ENCODE data around the gene PTPN14. TPM values are rescaled to one million over a fixed set of nuclear protein-coding genes. Genes with fewer than 3 reads are reported as not detected.
A peak's percentile ranks its signal among the peaks of the same experiment; 100 is the strongest.

The PTPN14 gene
- total RNA-seq, 1 donor from 2014 or later = 25.6 TPM

- no peak for DNase-seq
- intact Hi-C loops (cut with micrococcal nuclease) = no loop called here
- ATAC-seq = no peak
These were observed 158.3 kb downstream of the PTPN14 start for GRCh38 chr1:214393086-214393485.

- ATAC-seq (no peak), DNase-seq (no peak)
- intact Hi-C loops (cut with micrococcal nuclease) = no loop called here
These were observed 159.3 kb downstream of the PTPN14 start for GRCh38 chr1:214391873-214392645.

- ATAC-seq (no peak), DNase-seq (no peak)
- intact Hi-C loops (cut with micrococcal nuclease) = no loop called here
These were observed 161.7 kb downstream of the PTPN14 start for GRCh38 chr1:214389734-214390133.

GRCh38 chr1:214386747-214387146, 164.7 kb downstream of the PTPN14 start:
- no peak for DNase-seq
- ATAC-seq = no peak
- intact Hi-C loops (cut with micrococcal nuclease) = no loop called here

GRCh38 chr1:214386333-214386732, 165.1 kb downstream of the PTPN14 start:
- intact Hi-C loops (cut with micrococcal nuclease) = no loop called here
- no peak for DNase-seq
- no peak for ATAC-seq

- ATAC-seq (no peak), DNase-seq (no peak)
These were observed 166.0 kb downstream of the PTPN14 start for GRCh38 chr1:214385428-214385827.

GRCh38 chr1:214384373-214385079, 166.9 kb downstream of the PTPN14 start:
- intact Hi-C loops (cut with micrococcal nuclease) = no loop called here
- DNase-seq (no peak), ATAC-seq (no peak)

More at GRCh38 chr1:214385428-214385827, 166.0 kb downstream of the PTPN14 start:
- intact Hi-C loops (cut with micrococcal nuclease) = no loop called here

- DNase-seq = no peak
- intact Hi-C loops (cut with micrococcal nuclease) = no loop called here
- no peak for ATAC-seq
These were observed 167.7 kb downstream of the PTPN14 start for GRCh38 chr1:214383381-214384372.

GRCh38 chr1:214380986-214381695, 170.3 kb downstream of the PTPN14 start:
- DNase-seq = no peak
- ATAC-seq = no peak
- intact Hi-C loops (cut with micrococcal nuclease) = no loop called here

- ATAC-seq (no peak), DNase-seq (no peak)
- intact Hi-C loops (cut with micrococcal nuclease) = no loop called here
These were observed 171.0 kb downstream of the PTPN14 start for GRCh38 chr1:214380396-214380795.

- no peak for DNase-seq
- intact Hi-C loops (cut with micrococcal nuclease) = no loop called here
- no peak for ATAC-seq
These were observed 172.0 kb downstream of the PTPN14 start for GRCh38 chr1:214379236-214379970.

- DNase-seq (no peak), ATAC-seq (no peak)
- intact Hi-C loops (cut with micrococcal nuclease) = no loop called here
These were observed 172.9 kb downstream of the PTPN14 start for GRCh38 chr1:214378492-214378891.

- no peak for ATAC-seq
- intact Hi-C loops (cut with micrococcal nuclease) = no loop called here
- no peak for DNase-seq
These were observed 173.5 kb downstream of the PTPN14 start for GRCh38 chr1:214377886-214378285.

GRCh38 chr1:214377485-214377884, 173.9 kb downstream of the PTPN14 start:
- DNase-seq (no peak), ATAC-seq (no peak)
- intact Hi-C loops (cut with micrococcal nuclease) = no loop called here

GRCh38 chr1:214372092-214372491, 179.3 kb downstream of the PTPN14 start:
- ATAC-seq (peak; percentile 68), DNase-seq (no peak)
- intact Hi-C loops (cut with micrococcal nuclease) = no loop called here

GRCh38 chr1:214370615-214371014, 180.8 kb downstream of the PTPN14 start:
- ATAC-seq (no peak), DNase-seq (no peak)
- intact Hi-C loops (cut with micrococcal nuclease) = no loop called here

- no peak for DNase-seq
- no peak for ATAC-seq
- intact Hi-C loops (cut with micrococcal nuclease) = no loop called here
These were observed 182.0 kb downstream of the PTPN14 start for GRCh38 chr1:214369364-214369763.

- intact Hi-C loops (cut with micrococcal nuclease) = no loop called here
- ATAC-seq = no peak
- no peak for DNase-seq
These were observed 183.6 kb downstream of the PTPN14 start for GRCh38 chr1:214367841-214368240.

All from left ventricle myocardium superior (tissue), 1 donor.